Glutamatergic neuron (in vitro differentiated cells): Measurements from ENCODE around the gene ERFE. TPM values are rescaled to one million over a fixed set of nuclear protein-coding genes. Genes with fewer than 3 reads are reported as not detected.

ENCODE experiments used
- DNase-seq: peaks from one replicate; pipeline ENCODE4 v3.0.0; 2022
- H3K27ac Mint-ChIP-seq: one replicate; pipeline ENCODE4 v1.8.0; 2020; ENCODE audit warnings: mild to moderate bottlenecking, mixed read lengths, inconsistent platforms; ENCODE audit not compliant: unreplicated experiment
- H3K27me3 Mint-ChIP-seq: one replicate; pipeline ENCODE4 v1.8.0; 2020; ENCODE audit warnings: mild to moderate bottlenecking, moderate library complexity, mixed read lengths, inconsistent platforms; ENCODE audit not compliant: unreplicated experiment
- H3K36me3 Mint-ChIP-seq: one replicate; pipeline ENCODE4 v1.8.0; 2020; ENCODE audit warnings: mild to moderate bottlenecking, mixed read lengths, inconsistent platforms; ENCODE audit not compliant: unreplicated experiment
- H3K4me1 Mint-ChIP-seq: one replicate; pipeline ENCODE4 v1.8.0; 2020; ENCODE audit warnings: mild to moderate bottlenecking, low read depth, mixed read lengths, inconsistent platforms; ENCODE audit not compliant: unreplicated experiment
- H3K4me3 Mint-ChIP-seq: one replicate; pipeline ENCODE4 v1.8.0; 2020; ENCODE audit warnings: mild to moderate bottlenecking, mixed read lengths, inconsistent platforms; ENCODE audit not compliant: unreplicated experiment
- H3K9me3 Mint-ChIP-seq: one replicate; pipeline ENCODE4 v1.8.0; 2020; ENCODE audit warnings: mild to moderate bottlenecking, moderate library complexity, mixed read lengths, inconsistent platforms; ENCODE audit not compliant: unreplicated experiment
- total RNA-seq: library from RNA; stranded (reverse); fragmentation: NEBNext Ultra II Directional; extraction: Animal tissue kit (Norgen Biotek cat#: 25700); gene quantifications from one replicate; pipeline ENCODE4 v1.2.1, GENCODE V29; 2021; ENCODE audit not compliant: unreplicated experiment
- TF ChIP-seq, protein P1 (sequence below): fragments of 200-600 bp; sonication (generic); IDR thresholded peaks from one replicate; pipeline ENCODE4 v1.5.0; 2021; ENCODE audit not compliant: partially characterized antibody, unreplicated experiment

ERFE gene
- total RNA-seq, 1 donor from 2014 or later: 12.2 TPM

DNA sequence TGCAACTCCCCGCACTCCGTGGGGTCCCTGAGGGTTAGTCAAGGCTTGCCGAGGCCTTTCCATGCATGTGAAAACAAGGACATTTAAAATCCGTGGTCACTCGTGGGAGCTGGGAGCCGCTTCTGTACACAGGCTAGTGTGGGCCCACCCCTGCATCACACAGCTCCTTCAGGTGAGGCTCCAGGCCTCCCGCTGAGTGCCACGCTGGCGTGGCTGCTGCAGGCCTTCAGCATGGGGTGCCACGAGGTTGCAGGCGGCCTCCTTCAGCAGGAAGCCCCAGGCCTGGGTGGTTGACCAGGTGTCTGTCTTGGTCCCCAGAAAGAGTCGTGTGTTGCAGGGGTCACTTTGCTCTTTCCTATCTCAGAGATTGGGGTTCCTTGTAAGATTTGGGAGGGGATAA, 13.7 kb upstream of the ERFE start:
- Mint-ChIP-seq H3K4me1 (no peaks in the 10 kb centered on the region), H3K36me3 (no peaks in the 10 kb centered on the region), H3K4me3 (no peak overlapping the region), H3K27me3 (peaks cover 3% of the 10 kb centered on the region), H3K9me3 (peaks cover 1% of the 10 kb centered on the region), H3K27ac (no peak overlapping the region)
- TF ChIP-seq, protein P1, sequence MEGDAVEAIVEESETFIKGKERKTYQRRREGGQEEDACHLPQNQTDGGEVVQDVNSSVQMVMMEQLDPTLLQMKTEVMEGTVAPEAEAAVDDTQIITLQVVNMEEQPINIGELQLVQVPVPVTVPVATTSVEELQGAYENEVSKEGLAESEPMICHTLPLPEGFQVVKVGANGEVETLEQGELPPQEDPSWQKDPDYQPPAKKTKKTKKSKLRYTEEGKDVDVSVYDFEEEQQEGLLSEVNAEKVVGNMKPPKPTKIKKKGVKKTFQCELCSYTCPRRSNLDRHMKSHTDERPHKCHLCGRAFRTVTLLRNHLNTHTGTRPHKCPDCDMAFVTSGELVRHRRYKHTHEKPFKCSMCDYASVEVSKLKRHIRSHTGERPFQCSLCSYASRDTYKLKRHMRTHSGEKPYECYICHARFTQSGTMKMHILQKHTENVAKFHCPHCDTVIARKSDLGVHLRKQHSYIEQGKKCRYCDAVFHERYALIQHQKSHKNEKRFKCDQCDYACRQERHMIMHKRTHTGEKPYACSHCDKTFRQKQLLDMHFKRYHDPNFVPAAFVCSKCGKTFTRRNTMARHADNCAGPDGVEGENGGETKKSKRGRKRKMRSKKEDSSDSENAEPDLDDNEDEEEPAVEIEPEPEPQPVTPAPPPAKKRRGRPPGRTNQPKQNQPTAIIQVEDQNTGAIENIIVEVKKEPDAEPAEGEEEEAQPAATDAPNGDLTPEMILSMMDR: no peak
- DNase-seq: no peak

GRCh38 chr2:238145851-238146250, 12.9 kb upstream of the ERFE start:
- TF ChIP-seq, protein P1: no peak
- Mint-ChIP-seq H3K36me3 (no peaks in the 10 kb centered on the region), H3K4me3 (no peak overlapping the region), H3K27me3 (peaks cover 2% of the 10 kb centered on the region), H3K9me3 (peaks cover 1% of the 10 kb centered on the region), H3K27ac (no peak overlapping the region), H3K4me1 (no peaks in the 10 kb centered on the region)
- no peak for DNase-seq

DNA sequence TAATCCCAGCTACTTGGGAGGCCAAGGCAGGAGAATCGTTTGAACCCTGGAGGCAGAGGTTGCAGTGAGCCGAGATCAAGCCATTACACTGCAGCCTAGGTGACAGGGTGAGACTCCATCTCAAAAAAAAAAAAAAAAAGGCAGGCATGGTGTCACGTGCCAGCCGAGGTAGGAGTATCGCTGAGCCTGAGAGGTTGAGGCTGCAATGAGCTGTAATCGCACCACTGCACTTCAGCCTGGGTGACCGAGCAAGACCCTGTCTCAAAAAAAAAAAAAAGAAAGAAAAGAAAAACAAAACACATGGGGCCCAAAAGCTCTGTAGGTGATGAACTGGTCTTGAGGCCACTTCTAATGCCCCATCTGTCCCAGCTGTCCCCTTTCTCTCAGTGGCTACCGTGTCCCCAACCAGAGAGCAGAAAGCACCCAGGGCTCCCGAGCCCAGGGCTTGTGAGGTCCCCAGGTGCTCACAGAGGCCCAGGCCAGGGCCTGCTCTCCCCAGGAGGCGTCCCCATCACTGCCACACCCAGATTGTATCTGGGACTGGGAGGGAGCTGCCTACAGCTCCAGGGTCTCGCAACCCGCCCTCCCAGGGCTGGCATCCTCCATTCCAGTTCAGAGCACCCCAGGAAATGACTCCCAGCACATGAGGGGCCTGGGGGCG, 11.8 kb upstream of the ERFE start:
- Mint-ChIP-seq H3K9me3 (peaks cover 1% of the 10 kb centered on the region), H3K4me3 (no peak overlapping the region), H3K27ac (no peak overlapping the region), H3K4me1 (no peaks in the 10 kb centered on the region), H3K27me3 (peaks cover 2% of the 10 kb centered on the region), H3K36me3 (no peaks in the 10 kb centered on the region)
- no peak for DNase-seq
- TF ChIP-seq, protein P1: no peak

DNA sequence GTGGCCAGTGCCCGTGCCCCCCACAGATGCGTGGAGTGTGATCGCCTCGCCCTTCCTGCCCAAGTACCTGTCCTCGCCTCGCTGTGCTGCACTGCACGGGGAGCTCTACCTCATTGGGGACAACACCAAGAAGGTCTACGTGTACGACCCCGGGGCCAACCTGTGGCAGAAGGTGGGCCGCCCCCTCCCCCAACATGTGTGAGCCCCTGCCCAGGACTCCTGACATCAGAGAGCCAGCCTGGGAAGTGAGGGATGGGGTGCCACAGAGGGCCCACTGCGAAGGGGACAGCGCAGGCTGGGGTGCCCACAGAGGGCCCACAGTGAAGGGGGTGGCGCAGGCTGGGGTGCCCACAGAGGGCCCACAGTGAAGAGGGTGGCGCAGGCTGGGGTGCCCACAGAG, 9.8 kb upstream of the ERFE start:
- Mint-ChIP-seq H3K4me3 (no peak overlapping the region), H3K4me1 (no peaks in the 10 kb centered on the region), H3K9me3 (peaks cover 2% of the 10 kb centered on the region), H3K27ac (no peak overlapping the region), H3K36me3 (no peaks in the 10 kb centered on the region), H3K27me3 (peaks cover under 1% of the 10 kb centered on the region)
- TF ChIP-seq, protein P1: no peak
- no peak for DNase-seq

DNA sequence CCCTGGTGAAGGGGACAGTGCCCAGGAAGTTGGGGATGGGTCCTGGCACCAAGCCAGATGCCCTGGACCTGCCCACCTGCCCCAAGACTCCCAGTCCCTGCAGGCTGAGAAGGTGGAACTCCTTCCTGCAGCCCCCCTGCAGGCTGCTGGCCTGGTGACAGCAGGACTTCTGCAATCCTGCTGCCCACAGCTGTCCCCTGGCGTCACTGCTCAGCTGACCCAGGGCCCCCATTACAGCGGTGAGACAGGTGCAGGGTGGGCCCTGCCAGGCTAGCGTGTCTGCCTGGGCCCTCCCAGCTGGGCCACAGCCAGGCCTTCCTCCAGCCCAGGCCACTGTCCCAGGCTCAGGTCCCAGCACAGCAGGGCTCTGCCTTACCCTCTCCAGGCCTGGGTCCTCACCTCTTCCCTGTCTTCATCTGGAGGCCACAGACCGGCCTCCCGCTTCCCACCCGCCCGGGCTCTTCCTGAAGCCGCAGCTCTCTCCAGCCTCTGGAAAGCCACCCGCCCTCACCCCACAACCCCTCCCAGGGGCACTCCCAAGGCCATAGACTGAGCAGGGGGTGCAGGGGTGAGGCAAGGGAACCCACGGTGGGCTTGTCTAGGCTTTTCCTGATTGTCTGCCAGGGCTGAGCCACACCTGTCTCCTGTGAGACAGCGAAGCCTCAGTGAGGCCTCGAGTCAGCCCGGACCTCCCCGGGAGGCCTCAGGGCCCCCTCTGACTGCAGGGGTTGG, 8.8 kb upstream of the ERFE start:
- peaks cover 3% of the 10 kb centered on the region for H3K9me3 Mint-ChIP-seq

More for the DNA sequence above, 8.8 kb upstream of the ERFE start:
- DNase-seq: no peak
- TF ChIP-seq, protein P1: no peak
- Mint-ChIP-seq H3K27me3 (no peaks in the 10 kb centered on the region), H3K4me3 (no peak overlapping the region), H3K36me3 (no peaks in the 10 kb centered on the region), H3K27ac (no peak overlapping the region), H3K4me1 (no peaks in the 10 kb centered on the region)
